Memory B cell (primary cell): Measurements from ENCODE around the gene FUZ.

Experiments used
- ATAC-seq: fragments of 150-1000 bp; cut with Tn5 transposase; 2 replicates; pipeline ENCODE4 v1.10.0; 2021; ENCODE audit warnings: low read depth, mild to moderate bottlenecking, moderate library complexity
- DNase-seq, 2 donors: peaks; one replicate each; pipeline ENCODE4 v3.0.0; 2022; ENCODE audit warnings: low spot score in 2 of 2
- H3K27ac Mint-ChIP-seq: one replicate; pipeline ENCODE4 v1.8.0; 2022; ENCODE audit warnings: mild to moderate bottlenecking, moderate library complexity, mixed read lengths
- H3K27me3 Mint-ChIP-seq: one replicate; pipeline ENCODE4 v1.8.0; 2022; ENCODE audit warnings: mixed read lengths
- H3K36me3 Mint-ChIP-seq: one replicate; pipeline ENCODE4 v1.8.0; 2022; ENCODE audit warnings: mild to moderate bottlenecking, mixed read lengths
- H3K4me1 Mint-ChIP-seq: one replicate; pipeline ENCODE4 v1.8.0; 2022; ENCODE audit warnings: mixed read lengths
- H3K4me3 Mint-ChIP-seq: one replicate; pipeline ENCODE4 v1.8.0; 2022; ENCODE audit warnings: mild to moderate bottlenecking, moderate library complexity, mixed read lengths
- H3K9me3 Mint-ChIP-seq: one replicate; pipeline ENCODE4 v1.8.0; 2022; ENCODE audit warnings: mixed read lengths

FUZ gene

DNA sequence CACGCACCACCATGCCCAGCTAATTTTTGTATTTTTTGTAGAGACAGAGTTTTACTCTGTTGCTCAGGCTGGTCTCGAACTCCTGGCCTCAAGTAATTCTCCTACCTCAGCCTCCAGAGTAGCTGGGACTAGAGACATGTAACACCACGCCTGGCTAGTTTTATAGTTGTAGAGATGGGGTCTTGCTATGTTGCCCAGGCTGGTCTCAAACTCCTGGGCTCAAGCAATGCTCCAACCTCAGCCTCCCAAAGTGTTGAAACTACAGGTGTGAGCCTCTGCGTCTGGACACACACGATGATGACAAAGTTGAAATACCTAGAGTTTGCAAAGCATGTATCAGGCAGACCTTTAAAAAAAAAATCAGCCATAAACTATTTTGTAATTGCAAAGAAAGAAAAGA, 33.3 kb upstream of the FUZ start:
- ATAC-seq: no peak
- H3K36me3 Mint-ChIP-seq: peaks cover 3% of the 10 kb centered on the region
- H3K27ac Mint-ChIP-seq: no peak overlapping the region
- DNase-seq: no peak
- H3K9me3 Mint-ChIP-seq: peaks cover 6% of the 10 kb centered on the region
- no peak overlapping the region for H3K4me3 Mint-ChIP-seq
- peaks cover 21% of the 10 kb centered on the region for H3K4me1 Mint-ChIP-seq
- H3K27me3 Mint-ChIP-seq: no peaks in the 10 kb centered on the region

DNA sequence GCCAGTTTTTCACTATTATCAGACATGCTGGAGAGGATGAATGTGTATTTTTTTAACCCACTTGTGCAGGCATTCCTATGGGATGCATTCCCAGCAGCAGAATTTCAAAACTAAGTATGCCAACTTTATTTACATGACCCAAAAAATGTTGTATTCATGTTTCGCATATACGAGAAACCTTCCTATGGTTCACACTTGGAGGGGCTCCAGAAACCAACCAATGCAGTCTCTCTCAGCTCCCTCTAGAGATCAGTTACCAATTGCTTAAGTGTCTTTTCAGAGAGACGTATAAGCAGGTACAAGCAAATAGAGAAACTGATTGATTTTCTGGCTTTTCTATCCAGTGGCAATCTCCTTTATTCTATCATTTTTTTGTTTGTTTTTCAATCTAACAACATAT, 32.3 kb upstream of the FUZ start:
- Mint-ChIP-seq H3K27me3 (no peaks in the 10 kb centered on the region), H3K27ac (no peak overlapping the region), H3K9me3 (peaks cover 6% of the 10 kb centered on the region), H3K4me1 (peaks cover 23% of the 10 kb centered on the region), H3K36me3 (peaks cover 6% of the 10 kb centered on the region), H3K4me3 (no peak overlapping the region)
- ATAC-seq (no peak), DNase-seq (no peak)

DNA sequence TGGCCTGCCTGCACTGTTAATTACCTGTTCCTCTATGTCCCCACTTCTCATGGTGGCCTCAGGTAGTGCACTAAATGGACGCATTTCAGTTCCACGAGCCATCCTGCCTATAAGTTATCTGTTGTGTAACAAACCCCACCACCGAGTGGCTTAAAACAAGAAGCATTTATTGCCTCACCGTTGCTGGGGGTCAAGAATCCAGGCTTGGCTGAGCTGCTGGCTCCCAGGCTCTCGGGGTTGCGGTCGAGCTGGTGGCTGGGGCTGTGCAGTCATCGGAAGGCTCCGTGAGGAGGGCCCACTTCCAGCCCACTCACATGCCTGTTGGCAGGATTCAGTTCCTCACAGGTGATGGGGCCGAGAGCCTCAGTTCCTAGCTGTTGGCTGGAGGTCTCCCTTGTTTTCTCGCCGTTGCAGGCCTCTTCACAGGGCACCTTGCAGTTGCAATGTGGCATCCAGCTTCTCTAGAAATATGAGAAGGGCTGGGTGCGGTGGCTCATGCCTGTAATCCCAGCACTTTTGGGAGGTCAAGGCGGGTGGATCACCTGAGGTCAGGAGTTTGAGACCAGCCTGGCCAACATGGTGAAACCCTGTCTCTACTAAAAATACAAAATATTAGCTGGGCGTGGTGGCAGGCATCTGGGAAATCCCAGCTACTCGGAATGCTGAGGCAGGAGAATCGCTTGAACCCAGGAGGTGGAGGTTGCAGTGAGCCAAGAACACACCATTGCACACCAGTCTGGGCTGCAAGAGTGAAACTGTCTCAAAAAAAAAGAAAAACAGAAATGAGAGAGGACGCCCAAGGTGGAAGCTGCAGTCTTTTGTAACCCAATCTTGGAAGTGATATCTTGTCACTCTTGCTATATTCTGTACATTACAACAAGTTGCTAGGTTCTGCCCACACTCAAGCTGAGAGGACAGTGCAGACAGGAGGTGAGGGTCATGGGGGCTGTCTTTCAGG, 31.3 kb upstream of the FUZ start:
- Mint-ChIP-seq H3K36me3 (peaks cover 8% of the 10 kb centered on the region), H3K4me3 (peak overlapping the region; percentile 79), H3K27ac (peak overlapping the region; percentile 86), H3K9me3 (peaks cover 6% of the 10 kb centered on the region), H3K4me1 (peaks cover 16% of the 10 kb centered on the region), H3K27me3 (no peaks in the 10 kb centered on the region)
- ATAC-seq (no peak), DNase-seq (no peak)

DNA sequence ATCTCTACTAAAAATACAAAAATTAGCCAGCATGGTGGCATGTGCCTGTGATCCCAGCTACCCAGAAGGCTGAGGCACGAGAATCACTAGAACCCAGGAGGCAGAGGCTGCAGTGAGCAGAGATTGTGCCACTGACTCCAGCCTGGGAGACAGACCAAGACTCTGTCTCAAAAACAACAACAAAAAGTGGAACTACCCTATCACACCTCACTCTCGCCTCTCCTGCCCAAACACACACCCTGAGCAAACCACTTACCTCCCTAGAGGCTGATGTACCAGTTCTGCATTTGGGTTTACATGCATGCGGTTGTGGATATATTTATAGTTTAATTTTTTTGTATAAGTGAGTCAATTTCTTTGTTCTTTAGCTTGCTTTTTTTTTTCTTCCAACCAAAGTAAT, 30.2 kb upstream of the FUZ start:
- Mint-ChIP-seq H3K9me3 (no peaks in the 10 kb centered on the region), H3K4me3 (peak overlapping the region; percentile 60), H3K36me3 (peaks cover 16% of the 10 kb centered on the region), H3K27ac (peak overlapping the region; percentile 86), H3K4me1 (peaks cover 11% of the 10 kb centered on the region), H3K27me3 (no peaks in the 10 kb centered on the region)
- DNase-seq: peak in 1 of 2 donors; percentile 71
- peak; percentile 99 for ATAC-seq

DNA sequence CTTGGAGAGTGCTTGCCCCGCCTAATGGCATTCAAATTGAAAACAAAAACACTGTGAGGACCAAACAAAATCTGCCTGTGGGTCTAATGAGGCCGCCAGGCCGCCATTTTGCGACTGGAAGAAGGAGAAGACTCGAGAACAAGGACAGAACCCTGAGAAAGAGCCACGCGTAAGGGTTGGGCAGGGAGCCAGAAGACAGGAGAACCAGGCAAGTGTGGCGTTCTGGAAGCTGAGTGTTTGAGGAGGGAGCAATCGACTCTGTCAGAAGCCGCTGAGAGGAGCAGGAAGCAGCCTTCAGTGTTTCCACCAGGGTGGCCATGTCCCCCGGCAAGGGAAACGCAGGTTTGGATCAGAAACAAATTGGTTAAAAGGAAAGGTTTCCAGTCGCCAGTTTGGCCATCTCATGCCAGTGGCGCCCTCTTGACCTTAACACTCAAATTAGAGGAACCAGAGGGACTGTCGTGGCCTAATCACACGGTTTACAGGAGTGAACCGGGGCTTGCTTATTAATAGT, 27.7 kb upstream of the FUZ start:
- Mint-ChIP-seq H3K9me3 (no peaks in the 10 kb centered on the region), H3K27me3 (no peaks in the 10 kb centered on the region), H3K4me1 (peaks cover 9% of the 10 kb centered on the region), H3K36me3 (peaks cover 29% of the 10 kb centered on the region), H3K4me3 (no peak overlapping the region), H3K27ac (peak overlapping the region; percentile 86)
- DNase-seq (no peak), ATAC-seq (no peak)

DNA sequence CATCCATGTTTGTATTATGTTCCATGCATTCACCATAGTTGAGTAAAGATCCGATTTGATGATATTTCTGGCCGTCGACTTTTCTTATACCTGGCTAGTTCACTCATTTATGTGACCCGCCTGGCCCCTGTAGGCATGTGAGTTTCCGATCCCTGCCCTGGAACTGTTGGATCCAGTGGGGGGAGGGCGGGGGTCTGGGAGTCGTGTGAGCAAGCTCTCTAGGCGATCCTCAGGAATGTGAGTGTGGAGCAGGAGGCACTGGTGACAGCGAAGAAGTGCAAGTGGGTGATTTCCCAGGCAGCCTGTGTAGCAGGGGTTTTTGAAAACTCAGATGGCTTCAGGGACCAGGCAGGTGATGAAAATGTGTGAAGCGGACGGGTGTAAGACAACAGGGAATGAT, 27.2 kb upstream of the FUZ start:
- ATAC-seq: no peak
- Mint-ChIP-seq H3K4me3 (no peak overlapping the region), H3K27me3 (no peaks in the 10 kb centered on the region), H3K27ac (no peak overlapping the region), H3K36me3 (peaks cover 29% of the 10 kb centered on the region), H3K9me3 (no peaks in the 10 kb centered on the region), H3K4me1 (peaks cover 9% of the 10 kb centered on the region)
- DNase-seq: no peak

DNA sequence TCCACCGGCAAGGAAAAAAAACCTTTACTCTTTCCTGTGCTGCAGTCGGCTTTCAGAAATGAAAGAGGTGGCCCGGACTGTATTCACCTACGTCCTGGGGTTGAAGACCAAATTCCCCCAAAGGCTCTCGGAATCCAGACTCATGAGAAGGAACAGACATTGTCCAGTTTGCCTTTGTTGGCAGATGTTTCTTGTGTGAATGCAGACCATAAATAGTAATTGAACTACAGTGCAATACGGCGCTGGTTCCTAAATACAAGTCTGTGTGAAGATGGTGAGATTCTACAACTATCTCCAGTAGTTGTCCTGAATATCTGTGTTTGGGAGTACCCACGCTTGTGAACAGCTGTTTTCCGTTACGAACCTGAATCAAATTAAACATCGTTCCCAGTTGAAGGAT, 26.6 kb upstream of the FUZ start:
- H3K27ac Mint-ChIP-seq: no peak overlapping the region
- peaks cover 33% of the 10 kb centered on the region for H3K36me3 Mint-ChIP-seq

DNA sequence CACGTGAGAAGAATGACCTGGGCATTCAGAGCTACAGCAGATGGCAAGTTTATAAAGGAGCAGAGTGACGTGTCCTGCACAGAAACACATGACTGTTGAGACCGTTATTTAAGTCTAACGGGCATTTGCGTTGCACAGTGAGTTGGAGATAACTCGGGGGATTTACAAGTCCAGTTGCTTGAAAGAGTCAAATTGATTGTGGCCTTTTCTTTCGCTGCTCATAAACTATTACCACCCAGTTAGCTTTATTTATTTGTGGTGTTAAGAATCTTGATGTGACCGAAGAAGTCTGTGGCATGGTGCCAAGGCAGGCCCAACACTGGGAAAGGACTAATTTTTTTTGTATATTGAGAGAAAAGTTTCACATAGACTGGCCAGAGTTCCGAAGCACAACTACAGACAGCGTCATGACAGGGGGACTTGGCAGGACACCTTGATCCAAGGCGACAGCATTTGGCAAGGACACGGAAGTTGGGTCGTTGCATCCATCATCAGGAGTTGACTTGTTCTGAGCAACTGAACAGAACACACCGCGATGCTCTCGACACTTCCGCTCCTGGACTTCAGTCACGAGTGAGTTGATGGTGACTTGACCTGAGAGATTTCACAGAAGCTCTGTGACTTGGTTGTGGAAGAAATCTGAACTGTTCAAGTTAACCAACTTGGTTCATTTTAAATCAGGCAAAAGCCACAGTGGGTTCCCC, 25.9 kb upstream of the FUZ start:
- Mint-ChIP-seq H3K36me3 (peaks cover 34% of the 10 kb centered on the region), H3K4me3 (no peak overlapping the region), H3K9me3 (no peaks in the 10 kb centered on the region), H3K4me1 (peaks cover 8% of the 10 kb centered on the region), H3K27ac (peak overlapping the region; percentile 9), H3K27me3 (no peaks in the 10 kb centered on the region)
- ATAC-seq: no peak
- DNase-seq: no peak

More for the DNA sequence above, 26.6 kb upstream of the FUZ start:
- no peaks in the 10 kb centered on the region for H3K9me3 Mint-ChIP-seq
- peaks cover 9% of the 10 kb centered on the region for H3K4me1 Mint-ChIP-seq
- no peak for DNase-seq
- H3K27me3 Mint-ChIP-seq: no peaks in the 10 kb centered on the region
- H3K4me3 Mint-ChIP-seq: no peak overlapping the region
- no peak for ATAC-seq

DNA sequence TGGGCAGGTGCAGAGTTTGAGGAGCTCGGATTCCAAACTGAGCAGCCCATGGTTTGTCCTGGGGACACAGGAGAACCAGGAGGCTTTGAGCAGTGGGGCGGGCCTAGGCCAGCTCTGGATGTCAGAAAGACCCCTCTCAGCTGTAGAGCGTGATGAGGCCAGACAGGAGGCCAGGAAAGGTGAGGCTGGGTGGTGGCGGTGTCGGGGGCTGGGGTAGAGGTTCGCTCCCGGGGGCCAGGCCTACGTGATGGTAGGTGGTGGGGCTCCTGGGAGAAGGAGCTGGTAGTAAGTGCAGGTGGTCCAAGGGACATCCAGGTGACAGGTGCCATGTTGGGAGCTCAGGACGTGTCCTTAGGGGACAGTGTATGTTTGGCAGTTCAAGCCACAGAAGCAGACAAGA, 24.3 kb upstream of the FUZ start:
- Mint-ChIP-seq H3K27me3 (no peaks in the 10 kb centered on the region), H3K9me3 (no peaks in the 10 kb centered on the region), H3K36me3 (peaks cover 40% of the 10 kb centered on the region), H3K4me3 (no peak overlapping the region), H3K4me1 (peaks cover 3% of the 10 kb centered on the region), H3K27ac (peak overlapping the region; percentile 62)
- no peak for DNase-seq
- no peak for ATAC-seq

DNA sequence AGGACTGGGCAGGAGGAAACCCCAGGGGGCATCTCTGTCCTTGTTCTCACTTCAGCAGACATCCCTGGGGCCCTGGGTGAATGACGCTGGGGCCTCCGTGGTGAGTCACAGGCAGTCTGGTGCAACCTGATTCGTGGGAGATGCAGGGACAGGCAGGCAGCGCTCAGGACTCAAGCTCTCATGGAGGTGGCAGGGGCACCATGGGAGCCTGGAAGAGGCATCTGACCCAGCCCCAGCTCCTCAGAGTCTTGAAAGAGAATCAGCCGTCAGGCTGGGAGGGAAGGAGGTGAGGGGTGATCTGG, 23.9 kb upstream of the FUZ start:
- Mint-ChIP-seq H3K4me1 (peaks cover 2% of the 10 kb centered on the region), H3K27ac (peak overlapping the region; percentile 62), H3K36me3 (peaks cover 42% of the 10 kb centered on the region), H3K9me3 (no peaks in the 10 kb centered on the region), H3K4me3 (no peak overlapping the region), H3K27me3 (no peaks in the 10 kb centered on the region)
- no peak for ATAC-seq
- no peak for DNase-seq

DNA sequence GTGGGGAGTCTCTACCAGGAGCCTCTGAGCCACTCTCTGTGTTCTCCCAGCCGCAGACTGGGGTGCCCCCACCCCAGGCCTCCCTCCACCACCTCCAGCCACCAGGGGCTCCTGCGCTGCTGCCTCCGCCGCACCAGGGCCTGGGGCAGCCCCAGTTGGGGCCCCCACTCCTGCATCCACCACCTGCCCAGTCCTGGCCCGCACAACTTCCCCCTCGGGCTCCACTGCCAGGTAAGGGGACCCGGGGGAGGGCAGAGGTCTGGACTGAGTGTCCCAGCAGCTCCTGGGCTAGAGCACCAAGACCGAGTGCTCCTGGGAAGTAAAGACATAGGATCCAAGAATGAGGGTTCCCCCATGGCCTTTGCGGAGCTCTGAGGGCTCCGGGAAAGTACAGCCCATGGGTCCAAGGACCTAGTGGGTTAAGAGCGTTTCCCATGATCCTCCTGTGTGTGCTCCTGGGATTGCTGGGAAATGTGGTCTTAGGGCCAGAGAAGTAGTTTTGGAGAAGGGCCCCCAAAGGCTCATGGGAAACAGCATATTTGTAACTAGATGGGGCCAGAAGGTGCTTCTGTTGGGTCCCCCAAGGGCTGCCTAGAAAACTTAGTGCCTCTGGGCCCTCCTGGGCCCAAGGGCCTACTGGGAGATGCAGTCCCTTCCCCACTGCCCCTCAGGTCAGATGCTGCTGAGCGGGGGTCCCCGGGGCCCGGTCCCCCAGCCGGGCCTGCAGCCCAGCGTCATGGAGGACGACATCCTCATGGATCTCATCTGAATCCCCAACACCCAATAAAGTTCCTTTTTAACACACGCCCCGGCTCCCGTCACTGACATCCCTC, 23.3 kb upstream of the FUZ start:
- H3K9me3 Mint-ChIP-seq: no peaks in the 10 kb centered on the region
- DNase-seq (no peak), ATAC-seq (no peak)
- H3K27me3 Mint-ChIP-seq: no peaks in the 10 kb centered on the region
- H3K4me1 Mint-ChIP-seq: peaks cover 2% of the 10 kb centered on the region
- H3K36me3 Mint-ChIP-seq: peaks cover 44% of the 10 kb centered on the region
- H3K4me3 Mint-ChIP-seq: no peak overlapping the region
- H3K27ac Mint-ChIP-seq: no peak overlapping the region

DNA sequence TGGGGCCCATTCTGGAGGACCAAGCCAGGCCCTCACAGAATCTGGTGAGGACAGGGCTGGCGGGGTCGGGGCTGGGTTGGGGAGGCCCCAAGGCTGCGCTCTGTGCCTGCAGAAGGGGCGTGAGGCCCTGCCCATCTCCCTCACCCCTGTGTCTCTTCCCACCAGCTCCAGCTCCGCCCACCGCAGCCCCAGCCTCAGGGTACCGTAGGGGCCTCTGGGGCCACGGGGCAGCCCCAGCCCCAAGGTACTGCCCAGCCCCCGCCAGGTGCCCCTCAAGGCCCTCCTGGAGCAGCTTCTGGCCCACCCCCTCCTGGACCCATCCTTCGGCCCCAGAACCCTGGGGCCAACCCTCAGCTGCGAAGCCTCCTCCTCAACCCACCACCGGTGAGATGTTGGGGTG, 22.5 kb upstream of the FUZ start:
- peaks cover under 1% of the 10 kb centered on the region for H3K4me1 Mint-ChIP-seq
- H3K36me3 Mint-ChIP-seq: peaks cover 44% of the 10 kb centered on the region
- H3K9me3 Mint-ChIP-seq: no peaks in the 10 kb centered on the region
- no peak for DNase-seq
- no peak overlapping the region for H3K27ac Mint-ChIP-seq
- no peak for ATAC-seq
- no peak overlapping the region for H3K4me3 Mint-ChIP-seq
- H3K27me3 Mint-ChIP-seq: no peaks in the 10 kb centered on the region

DNA sequence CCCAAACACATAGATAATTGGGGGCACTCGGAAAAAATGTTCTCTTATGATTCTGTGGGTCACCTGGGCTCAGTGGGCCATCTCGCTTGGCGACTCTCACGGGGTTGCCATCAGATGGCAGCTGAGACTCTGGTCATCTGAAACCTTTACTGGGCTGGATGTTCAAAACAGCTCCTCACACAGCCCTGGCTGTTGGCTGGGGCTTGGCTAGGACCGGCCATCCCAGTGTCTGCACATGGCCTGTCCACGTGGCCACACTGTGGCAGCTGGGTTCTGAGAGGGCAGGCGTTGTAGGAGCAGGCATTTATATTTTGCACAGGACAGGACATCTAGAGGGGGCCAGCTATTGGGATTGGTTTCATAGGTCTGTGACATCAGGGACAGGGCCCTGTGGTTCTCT, 20.5 kb upstream of the FUZ start:
- Mint-ChIP-seq H3K36me3 (peaks cover 32% of the 10 kb centered on the region), H3K4me3 (no peak overlapping the region), H3K4me1 (no peaks in the 10 kb centered on the region), H3K27ac (no peak overlapping the region), H3K9me3 (no peaks in the 10 kb centered on the region), H3K27me3 (no peaks in the 10 kb centered on the region)
- DNase-seq: no peak
- no peak for ATAC-seq

DNA sequence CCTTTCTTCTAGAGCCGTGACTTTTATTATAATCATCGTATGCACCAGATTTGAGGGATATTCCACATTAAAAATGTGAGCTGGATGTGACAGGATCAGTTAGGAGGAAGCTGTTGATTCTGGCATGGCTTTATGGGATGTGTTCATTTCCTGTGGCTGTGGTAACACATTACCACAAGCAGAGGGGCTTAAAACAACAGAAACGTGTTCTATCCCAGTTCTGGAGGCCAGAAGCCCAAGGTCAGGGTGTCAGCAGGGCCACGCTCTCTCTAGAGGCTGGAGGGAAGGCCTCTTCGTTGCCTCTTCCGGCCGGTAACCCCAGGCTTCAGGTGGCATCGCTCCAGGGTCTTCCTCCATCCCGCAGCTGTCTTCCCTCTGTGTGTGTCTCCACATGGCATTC, 19.5 kb upstream of the FUZ start:
- H3K36me3 Mint-ChIP-seq: peaks cover 23% of the 10 kb centered on the region
- H3K4me1 Mint-ChIP-seq: no peaks in the 10 kb centered on the region
- no peak overlapping the region for H3K27ac Mint-ChIP-seq
- ATAC-seq: no peak
- H3K27me3 Mint-ChIP-seq: no peaks in the 10 kb centered on the region
- no peak for DNase-seq
- no peak overlapping the region for H3K4me3 Mint-ChIP-seq
- H3K9me3 Mint-ChIP-seq: no peaks in the 10 kb centered on the region
